ENCODE data around the gene QSOX2. TPM values are rescaled to one million over a fixed set of nuclear protein-coding genes. Genes with fewer than 3 reads are reported as not detected.

QSOX2 gene
- total RNA-seq, 1 donor from 2014 or later = 10.3 TPM

GRCh38 chr9:136206602-136207275 is 38.9 kb downstream of the QSOX2 start:
- no peak for DNase-seq (ENCODE audit: low spot score)

- DNase-seq (ENCODE audit: low spot score) = no peak
Observed at GRCh38 chr9:136205707-136205992, 40.0 kb downstream of the QSOX2 start.

GRCh38 chr9:136204838-136205706 is 40.5 kb downstream of the QSOX2 start, which contains the start of gene LHX3:
LHX3 (minus strand) TSS chr9:136205128; CDS start chr9:136205012, 116 bp downstream.
- DNase-seq (ENCODE audit: low spot score) = no peak

- no peak for DNase-seq (ENCODE audit: low spot score)
Observed at GRCh38 chr9:136204145-136204805, 41.3 kb downstream of the QSOX2 start.

GRCh38 chr9:136203408-136204144 is 42.0 kb downstream of the QSOX2 start:
- DNase-seq (ENCODE audit: low spot score) = no peak

- DNase-seq (ENCODE audit: low spot score) = no peak
Observed at GRCh38 chr9:136202454-136203407, 42.9 kb downstream of the QSOX2 start.

GRCh38 chr9:136201609-136202453 is 43.8 kb downstream of the QSOX2 start:
- no peak for DNase-seq (ENCODE audit: low spot score)

- no peak for DNase-seq (ENCODE audit: low spot score)
Observed at GRCh38 chr9:136201174-136201573, 44.4 kb downstream of the QSOX2 start.

- DNase-seq (ENCODE audit: low spot score) = no peak
Observed at GRCh38 chr9:136200424-136200823, 45.2 kb downstream of the QSOX2 start.

GRCh38 chr9:136199391-136200288 is 46.0 kb downstream of the QSOX2 start:
- DNase-seq (ENCODE audit: low spot score) = no peak

- no peak for DNase-seq (ENCODE audit: low spot score)
Observed at GRCh38 chr9:136198605-136199083, 47.0 kb downstream of the QSOX2 start.

GRCh38 chr9:136197930-136198604 is 47.5 kb downstream of the QSOX2 start:
- DNase-seq (ENCODE audit: low spot score) = no peak

GRCh38 chr9:136197084-136197875 is 48.3 kb downstream of the QSOX2 start:
- no peak for DNase-seq (ENCODE audit: low spot score)

- DNase-seq (ENCODE audit: low spot score) = no peak
Observed at GRCh38 chr9:136196404-136197083, 49.1 kb downstream of the QSOX2 start.

GRCh38 chr9:136194540-136194939 is 51.1 kb downstream of the QSOX2 start:
- DNase-seq (ENCODE audit: low spot score) = no peak

GRCh38 chr9:136193891-136194279 is 51.7 kb downstream of the QSOX2 start:
- DNase-seq (ENCODE audit: low spot score) = no peak

Measured in mesenteric fat pad (tissue), 1 donor.